Upper lobe of left lung (tissue), 6 donors: ENCODE results near the gene VASH2. TPM values are rescaled to one million over a fixed set of nuclear protein-coding genes. Genes with fewer than 3 reads are reported as not detected.

Experiments used
- ATAC-seq, 2 donors: fragments of 200-7000 bp; cut with Tn5 transposase; one replicate each; pipeline ENCODE4 v1.9.1; 2022; ENCODE audit warnings: mild to moderate bottlenecking in 2 of 2, moderate library complexity in 2 of 2; ENCODE audit not compliant: low FRiP score in 2 of 2
- DNase-seq, 2 donors: peaks; one replicate each; pipeline ENCODE4 v3.0.0-alpha.2; 2019 to 2020
- H3K27ac ChIP-seq, 4 donors: fragments of 200-600 bp; sonication (generic); one replicate each; pipeline ENCODE4 v1.5.1; 2016 to 2019
- H3K27me3 ChIP-seq, 4 donors: fragments of 200-600 bp; sonication (generic); one replicate each; pipeline ENCODE4 v1.5.1; 2017 to 2019
- H3K36me3 ChIP-seq, 4 donors: fragments of 200-600 bp; sonication (generic); one replicate each; pipeline ENCODE4 v1.5.1; 2016 to 2019
- H3K4me1 ChIP-seq, 4 donors: fragments of 200-600 bp; sonication (generic); one replicate each; pipeline ENCODE4 v1.5.1; 2018 to 2019
- H3K4me3 ChIP-seq, 4 donors: fragments of 200-600 bp; sonication (generic); one replicate each; pipeline ENCODE4 v1.5.1; 2017 to 2019; ENCODE audit warnings: mild to moderate bottlenecking in 2 of 4, moderate library complexity in 1 of 4
- H3K9me3 ChIP-seq, 4 donors: fragments of 200-600 bp; sonication (generic); one replicate each; pipeline ENCODE4 v1.5.1; 2018 to 2019
- EP300 ChIP-seq, 4 donors: sonication (generic); formaldehyde crosslinking; IDR thresholded peaks; one replicate each; pipeline ENCODE4 v1.5.1; 2017; ENCODE audit warnings: antibody characterized with exemption in 4 of 4, control low read depth in 2 of 4
- POLR2A ChIP-seq, 4 donors: fragments of 450-650 bp; IDR thresholded peaks; one replicate each; pipeline ENCODE4 v1.5.1; 2016 to 2017; ENCODE audit warnings: antibody characterized with exemption in 4 of 4, mild to moderate bottlenecking in 2 of 4
- POLR2AphosphoS5 ChIP-seq, 2 donors: sonication (generic); formaldehyde crosslinking; IDR thresholded peaks; one replicate each; pipeline ENCODE4 v1.5.1; 2017; ENCODE audit warnings: antibody characterized with exemption in 2 of 2
- WGBS, 2 donors: methylation state at CpG; one replicate each; pipeline ENCODE4 v1.1.5; 2017 to 2018; 5-methylcytosine and 5-hydroxymethylcytosine counted together
- total RNA-seq, 6 donors: library from RNA; depleted of rRNA in 4 of 6; stranded (reverse); fragments of >200 nt in 4 of 6; gene quantifications; one replicate each; pipeline versions ENCODE4 v1.1.0 to v1.2.1, GENCODE V29; 2016 to 2021
- TF ChIP-seq, protein P1 (sequence below), 6 experiments: fragments of 450-650 bp in 4 of 6; fragments of 200-600 bp in 2 of 6; sonication (generic) in 2 of 6; IDR thresholded peaks; one replicate each; pipeline ENCODE4 v1.5.1; 2016 to 2019; ENCODE audit warnings: antibody characterized with exemption in 6 of 6
- donor health status: DM: no; HTN: no; CAD: no; lungs with moderate emphysema.
- donor health status: DM: no; HTN: yes; CAD: no; lungs with severe emphysema.

The VASH2 gene
- total RNA-seq, 6 donors from 2014 or later = 0.30 to 3.1 (median 1.4) TPM

GRCh38 chr1:212944229-212944901 lies 6.0 kb upstream of the VASH2 start:
- WGBS, 2 donors = 77 to 83% methylated on average over 6 of the region's 6 CpGs

DNA sequence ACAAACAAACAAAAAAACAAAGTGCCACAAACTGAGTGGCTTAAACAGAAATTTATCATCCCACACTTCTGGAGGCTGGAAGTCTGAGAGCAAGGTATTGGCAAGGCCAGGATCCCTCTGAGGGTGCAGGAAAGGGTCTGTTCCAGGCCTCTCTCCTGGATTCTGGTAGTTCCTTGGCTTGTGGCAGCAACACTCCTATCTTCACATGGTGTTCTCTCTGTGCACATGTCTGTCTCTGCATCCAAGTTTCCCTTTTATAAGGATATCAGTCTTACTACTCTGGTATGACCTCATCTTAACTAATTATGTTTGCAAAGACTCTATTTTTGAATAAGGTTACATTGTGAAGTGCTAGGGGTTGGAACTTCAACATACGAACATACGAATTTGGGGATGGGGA lies 5.3 kb upstream of the VASH2 start:
- H3K4me1 ChIP-seq = peaks cover 0 to 4% (median 3%) of the 10 kb centered on the region in 4 donors
- TF ChIP-seq EP300 (IDR thresholded peaks at IDR 0.05) (no peak), POLR2AphosphoS5 (IDR thresholded peaks at IDR 0.05) (no peak), POLR2A (IDR thresholded peaks at IDR 0.05) (no peak)
- TF ChIP-seq, protein P1, sequence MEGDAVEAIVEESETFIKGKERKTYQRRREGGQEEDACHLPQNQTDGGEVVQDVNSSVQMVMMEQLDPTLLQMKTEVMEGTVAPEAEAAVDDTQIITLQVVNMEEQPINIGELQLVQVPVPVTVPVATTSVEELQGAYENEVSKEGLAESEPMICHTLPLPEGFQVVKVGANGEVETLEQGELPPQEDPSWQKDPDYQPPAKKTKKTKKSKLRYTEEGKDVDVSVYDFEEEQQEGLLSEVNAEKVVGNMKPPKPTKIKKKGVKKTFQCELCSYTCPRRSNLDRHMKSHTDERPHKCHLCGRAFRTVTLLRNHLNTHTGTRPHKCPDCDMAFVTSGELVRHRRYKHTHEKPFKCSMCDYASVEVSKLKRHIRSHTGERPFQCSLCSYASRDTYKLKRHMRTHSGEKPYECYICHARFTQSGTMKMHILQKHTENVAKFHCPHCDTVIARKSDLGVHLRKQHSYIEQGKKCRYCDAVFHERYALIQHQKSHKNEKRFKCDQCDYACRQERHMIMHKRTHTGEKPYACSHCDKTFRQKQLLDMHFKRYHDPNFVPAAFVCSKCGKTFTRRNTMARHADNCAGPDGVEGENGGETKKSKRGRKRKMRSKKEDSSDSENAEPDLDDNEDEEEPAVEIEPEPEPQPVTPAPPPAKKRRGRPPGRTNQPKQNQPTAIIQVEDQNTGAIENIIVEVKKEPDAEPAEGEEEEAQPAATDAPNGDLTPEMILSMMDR (IDR thresholded peaks at IDR 0.05) = no peak
- no peak for DNase-seq
- no peaks in the 10 kb centered on the region for H3K36me3 ChIP-seq
- peaks cover 0 to 5% (median 2%) of the 10 kb centered on the region in 4 donors for H3K9me3 ChIP-seq
- H3K27me3 ChIP-seq = peaks cover 0 to under 1% (median 0%) of the 10 kb centered on the region in 4 donors
- H3K4me3 ChIP-seq = no peak overlapping the region
- ATAC-seq = no peak
- H3K27ac ChIP-seq = no peak overlapping the region
- WGBS, 2 donors = 85 to 91% methylated on average over 2 of the region's 2 CpGs

More at GRCh38 chr1:212944229-212944901, 6.0 kb upstream of the VASH2 start:
- no peaks in the 10 kb centered on the region for H3K4me1 ChIP-seq
- H3K36me3 ChIP-seq = no peaks in the 10 kb centered on the region
- DNase-seq (no peak), ATAC-seq (no peak)
- H3K27me3 ChIP-seq = no peaks in the 10 kb centered on the region
- no peak overlapping the region for H3K27ac ChIP-seq
- peaks cover 0 to 7% (median 3%) of the 10 kb centered on the region in 4 donors for H3K9me3 ChIP-seq
- H3K4me3 ChIP-seq = no peak overlapping the region
- no peak for TF ChIP-seq POLR2A (IDR thresholded peaks at IDR 0.05)
- TF ChIP-seq EP300 (IDR thresholded peaks at IDR 0.05) = no peak
- TF ChIP-seq POLR2AphosphoS5 (IDR thresholded peaks at IDR 0.05) = no peak
- TF ChIP-seq, protein P1 (IDR thresholded peaks at IDR 0.05) = no peak

GRCh38 chr1:212945463-212946160 lies 4.7 kb upstream of the VASH2 start:
- Histone ChIP-seq H3K9me3 (peaks cover 0 to under 1% (median under 1%) of the 10 kb centered on the region in 4 donors), H3K27ac (no peak overlapping the region), H3K36me3 (no peaks in the 10 kb centered on the region), H3K27me3 (peaks cover 0 to 2% (median under 1%) of the 10 kb centered on the region in 4 donors), H3K4me1 (peaks cover 4 to 10% (median 7%) of the 10 kb centered on the region in 4 donors), H3K4me3 (no peak overlapping the region)
- DNase-seq (no peak), ATAC-seq (no peak)
- 87 to 92% methylated on average over 4 of the region's 4 CpGs for WGBS, 2 donors
- TF ChIP-seq EP300 (IDR thresholded peaks at IDR 0.05) (no peak), POLR2A (IDR thresholded peaks at IDR 0.05) (no peak), POLR2AphosphoS5 (IDR thresholded peaks at IDR 0.05) (no peak)

GRCh38 chr1:212946872-212947271 lies 3.5 kb upstream of the VASH2 start:
- peaks cover 0 to 7% (median 3%) of the 10 kb centered on the region in 4 donors for H3K27me3 ChIP-seq
- peaks cover 12 to 22% (median 17%) of the 10 kb centered on the region in 4 donors for H3K4me1 ChIP-seq
- DNase-seq (no peak), ATAC-seq (no peak)
- H3K9me3 ChIP-seq = no peaks in the 10 kb centered on the region
- H3K4me3 ChIP-seq = no peak overlapping the region
- no peaks in the 10 kb centered on the region for H3K36me3 ChIP-seq
- H3K27ac ChIP-seq = no peak overlapping the region
- TF ChIP-seq, protein P1 (IDR thresholded peaks at IDR 0.05) = no peak
- TF ChIP-seq POLR2A (IDR thresholded peaks at IDR 0.05) (no peak), EP300 (IDR thresholded peaks at IDR 0.05) (no peak), POLR2AphosphoS5 (IDR thresholded peaks at IDR 0.05) (no peak)

DNA sequence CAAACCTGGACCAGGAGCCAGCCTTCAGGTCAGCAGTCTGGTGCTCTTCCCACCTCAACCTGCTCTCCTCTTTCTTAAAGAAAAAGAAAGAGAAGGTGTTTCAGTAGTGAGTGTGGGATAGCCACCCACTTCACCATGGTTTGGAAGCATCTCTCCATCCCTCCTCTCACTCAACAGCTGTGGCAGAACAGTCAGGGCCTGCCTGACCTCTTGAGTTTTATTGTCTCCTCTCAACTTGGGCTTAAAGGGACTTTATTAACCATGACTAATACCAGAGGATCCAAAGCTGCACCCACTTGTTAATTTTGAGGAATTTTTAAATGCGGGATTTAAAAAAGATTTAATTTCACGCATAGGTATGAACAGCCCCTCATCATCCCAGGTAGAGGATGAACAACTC lies 570 bp upstream of the VASH2 start:
- Histone ChIP-seq H3K27ac (no peak overlapping the region), H3K4me1 (peaks cover 12 to 22% (median 17%) of the 10 kb centered on the region in 4 donors), H3K27me3 (peaks cover 0 to 7% (median 3%) of the 10 kb centered on the region in 4 donors), H3K36me3 (no peaks in the 10 kb centered on the region), H3K4me3 (peak overlapping the region in 3 of 4 donors; percentile 52 to 61 (median 58)), H3K9me3 (no peaks in the 10 kb centered on the region)
- WGBS, 2 donors = 47 to 51% methylated on average over 2 of the region's 2 CpGs
- no peak for ATAC-seq
- TF ChIP-seq POLR2A (IDR thresholded peaks at IDR 0.05) = no peak
- TF ChIP-seq EP300 (IDR thresholded peaks at IDR 0.05) = no peak
- DNase-seq = no peak
